GM03348 (cell line): Measurements from ENCODE around the gene PLCB1.

Experiments
- DNase-seq: peaks from one replicate; pipeline ENCODE4 v3.0.0; 2012; ENCODE audit warnings: low spot score

Gene PLCB1

GRCh38 chr20:8507231-8507630, 375.2 kb downstream of the PLCB1 start:
- no peak for DNase-seq

DNA sequence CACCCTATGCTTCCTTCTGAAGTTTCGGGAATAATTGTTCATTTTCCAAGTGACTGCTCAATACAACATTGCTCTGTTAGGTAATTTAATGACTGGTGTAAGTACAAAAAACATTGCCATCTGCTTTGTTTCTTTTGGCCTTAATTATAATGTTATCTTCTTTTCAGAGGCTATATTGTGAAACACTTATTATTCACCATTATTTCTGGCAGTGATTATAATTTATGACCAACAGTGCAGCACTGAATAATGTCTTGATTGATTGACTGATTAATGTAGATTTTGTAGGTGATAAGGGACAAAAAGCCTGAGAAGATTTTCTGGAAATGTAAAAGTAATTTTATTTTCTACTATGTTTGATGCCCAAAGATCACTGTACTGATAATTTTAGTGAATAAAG, 377.7 kb downstream of the PLCB1 start:
- DNase-seq, result no peak

- no peak for DNase-seq
These were observed 378.7 kb downstream of the PLCB1 start for GRCh38 chr20:8510808-8511207.

GRCh38 chr20:8512003-8512402, 379.9 kb downstream of the PLCB1 start:
- no peak for DNase-seq

DNA sequence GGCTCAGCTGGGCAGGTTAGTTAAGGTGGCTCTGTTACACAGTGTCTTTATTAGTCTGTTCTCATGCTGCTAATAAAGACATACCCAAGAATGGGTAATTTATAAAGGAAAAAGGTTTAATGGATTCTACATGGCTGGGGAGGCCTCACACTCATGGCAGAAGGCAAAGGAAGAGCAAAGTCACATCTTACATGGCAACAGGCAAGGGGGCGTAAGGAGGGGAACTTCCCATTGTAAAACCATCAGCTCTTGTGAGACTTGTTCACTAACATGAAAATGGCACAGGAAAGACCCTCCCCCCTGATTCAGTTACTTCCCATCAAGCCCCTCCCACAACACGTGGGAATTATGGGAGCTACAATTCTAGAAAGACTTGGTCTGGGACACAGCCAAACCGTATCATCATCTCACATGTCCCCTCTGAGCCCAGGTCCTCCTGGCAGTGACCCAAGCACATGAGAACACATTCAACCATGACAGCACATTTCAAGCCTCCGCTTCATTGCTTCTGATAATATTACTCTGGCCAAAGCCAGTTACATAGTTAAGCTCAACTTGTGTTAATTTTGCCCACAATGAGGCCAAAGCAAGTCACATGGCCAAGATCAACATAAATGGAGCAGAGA, 383.9 kb downstream of the PLCB1 start:
- no peak for DNase-seq

DNA sequence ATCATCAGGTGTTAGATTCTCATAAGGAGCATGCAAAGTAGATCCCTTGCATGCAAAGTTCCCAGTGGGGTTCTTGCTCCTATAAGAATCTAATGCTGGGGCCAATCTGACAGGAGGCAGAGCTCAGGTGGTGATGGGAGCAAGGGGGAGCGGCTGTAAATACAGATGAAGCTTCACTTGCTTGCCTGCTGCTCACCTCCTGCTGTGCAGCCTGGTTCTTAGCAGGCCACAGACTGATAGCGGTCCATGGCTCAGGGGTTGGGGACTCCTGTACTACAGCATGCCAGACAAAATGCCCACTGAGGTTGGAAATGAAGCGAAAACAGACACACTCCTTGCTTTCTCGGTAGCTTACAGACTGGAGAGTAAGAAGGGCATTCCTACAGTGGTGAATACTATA, 386.8 kb downstream of the PLCB1 start:
- no peak for DNase-seq

- DNase-seq, result no peak
These were observed 387.8 kb downstream of the PLCB1 start for GRCh38 chr20:8519887-8520286.

DNA sequence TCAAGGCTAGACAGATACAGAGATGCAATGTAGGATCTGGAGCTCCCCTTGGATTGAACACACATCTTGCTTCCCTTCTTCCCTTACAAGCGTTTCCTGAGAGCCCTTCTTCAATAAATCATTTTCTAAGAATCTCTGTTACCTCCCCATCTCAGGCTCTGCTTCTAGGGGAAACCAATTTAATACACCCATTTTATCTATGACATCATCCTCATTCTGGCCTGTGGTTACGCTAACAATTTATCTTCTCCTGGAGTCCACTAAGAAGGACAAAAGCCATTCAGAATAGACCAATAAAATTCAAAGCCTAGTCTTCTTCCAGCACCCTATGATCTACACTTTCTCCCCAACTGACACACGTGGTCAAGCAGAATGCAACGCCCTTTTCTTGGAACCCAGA, 390.1 kb downstream of the PLCB1 start:
- no peak for DNase-seq

DNA sequence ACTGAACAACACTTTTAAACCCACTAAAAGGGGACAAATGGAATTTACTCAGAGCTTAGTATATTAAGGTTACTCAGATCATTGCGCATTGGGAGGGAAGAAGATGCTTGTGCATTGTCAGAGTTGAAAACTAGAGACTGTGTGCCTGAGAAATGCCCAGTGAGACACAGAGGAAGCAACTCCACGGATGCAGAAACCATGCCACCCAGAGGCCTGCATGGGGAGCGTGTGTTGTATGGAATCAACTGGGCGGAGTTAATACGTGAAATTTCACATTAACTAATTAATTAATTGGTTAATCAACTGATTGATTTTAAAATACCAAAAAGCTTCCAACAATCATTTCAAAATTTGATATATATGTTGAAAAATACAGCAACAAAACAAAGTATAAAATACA, 391.6 kb downstream of the PLCB1 start:
- no peak for DNase-seq

DNA sequence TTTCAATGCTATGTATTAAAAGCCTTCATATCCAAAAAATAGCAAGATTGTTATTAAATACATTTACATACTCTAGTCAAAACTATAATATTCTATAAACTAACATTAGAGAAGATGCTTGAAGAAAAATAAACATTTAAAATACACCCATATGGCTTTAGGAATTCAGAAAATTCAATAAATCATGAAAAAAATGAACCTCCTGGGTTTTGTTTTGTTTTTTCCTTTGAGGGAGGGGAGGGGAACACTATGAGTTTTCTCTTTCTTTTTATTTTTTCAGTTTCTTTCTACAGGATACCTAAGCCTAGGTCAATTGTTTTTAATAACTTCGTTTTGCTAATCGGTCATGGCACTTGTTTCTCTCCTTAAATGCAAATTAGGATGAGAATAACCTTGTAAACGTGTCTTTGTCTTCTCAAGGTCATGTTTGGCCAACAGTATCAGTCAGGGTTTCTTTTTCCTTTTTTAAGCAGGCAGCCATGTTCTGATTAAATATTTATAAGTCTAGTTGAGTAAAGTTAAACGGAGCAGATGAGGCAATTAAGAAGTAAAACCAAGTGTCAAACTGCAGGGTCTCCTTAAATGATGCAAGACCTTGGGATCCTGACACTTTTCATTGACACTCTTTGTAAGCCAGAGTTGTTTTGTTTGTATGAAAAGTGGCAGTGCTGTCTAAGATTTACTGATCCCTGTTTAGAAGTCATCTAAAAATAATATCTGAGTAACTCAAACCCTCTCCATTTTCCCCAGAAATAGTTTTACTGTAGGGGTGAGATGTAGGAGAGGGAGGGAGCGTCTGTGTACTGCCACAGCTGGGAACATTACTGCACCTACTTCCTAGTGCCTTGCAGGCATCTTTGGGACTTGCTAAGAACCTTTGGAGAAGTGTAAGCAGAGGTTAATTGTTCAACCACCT, 392.3 kb downstream of the PLCB1 start:
- DNase-seq, result no peak

- DNase-seq, result no peak
These were observed 392.9 kb downstream of the PLCB1 start for GRCh38 chr20:8525017-8525343.

DNA sequence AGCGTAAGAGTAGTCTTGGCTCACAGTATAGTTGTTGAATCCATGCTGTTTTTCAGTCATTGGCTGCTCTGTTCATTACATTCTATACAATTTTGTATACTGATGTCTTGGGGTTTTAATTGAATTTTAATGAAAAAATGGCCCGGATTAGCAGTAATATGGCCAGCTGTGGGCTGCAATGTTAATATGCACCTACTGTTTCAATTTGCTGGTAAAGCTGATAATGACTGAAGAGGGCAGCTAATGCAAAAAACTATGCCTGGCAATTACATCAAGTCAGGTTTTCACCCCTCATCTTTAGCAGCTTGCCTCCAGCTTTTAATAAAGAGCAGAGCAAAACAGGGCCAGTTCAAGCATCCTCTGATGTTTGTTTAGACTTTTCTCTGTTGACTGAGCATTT, 394.5 kb downstream of the PLCB1 start:
- no peak for DNase-seq

DNA sequence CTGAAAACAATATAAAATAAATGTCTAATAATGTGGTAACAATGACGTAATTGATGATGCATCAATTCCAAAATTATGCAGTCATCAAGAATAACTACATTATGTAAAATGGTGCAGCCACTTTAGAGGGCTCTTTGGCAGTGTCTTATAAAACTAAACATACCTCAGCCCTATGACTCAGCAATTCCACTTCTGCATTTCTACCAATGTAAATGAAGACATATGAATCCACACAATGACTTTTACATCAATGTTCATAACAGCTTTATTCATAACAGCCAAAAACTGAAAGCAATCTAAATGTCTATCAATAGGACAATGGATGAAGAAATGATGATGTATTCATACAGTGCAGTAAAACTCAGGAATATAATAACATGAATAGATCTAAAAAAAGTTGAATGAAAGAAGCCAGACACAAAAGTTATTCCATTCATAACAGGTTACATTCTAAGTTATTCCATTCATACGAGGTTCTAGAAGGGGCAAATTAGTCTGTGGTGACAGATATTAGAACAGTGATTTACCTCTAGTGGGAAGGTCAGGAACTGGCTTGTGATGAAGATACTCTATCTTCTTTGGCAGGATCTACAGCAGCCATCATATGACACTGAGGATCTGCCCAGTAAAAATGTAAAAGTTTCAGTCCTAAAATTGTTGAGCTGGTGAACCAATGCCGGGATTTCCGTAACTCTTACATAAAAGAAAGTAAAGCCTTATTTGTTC, 396.1 kb downstream of the PLCB1 start:
- DNase-seq, result no peak

- DNase-seq, result no peak
These were observed 398.0 kb downstream of the PLCB1 start for GRCh38 chr20:8530022-8530421.

- no peak for DNase-seq
These were observed 400.1 kb downstream of the PLCB1 start for GRCh38 chr20:8532169-8532568.

GRCh38 chr20:8534368-8535160, 402.5 kb downstream of the PLCB1 start:
- no peak for DNase-seq

DNA sequence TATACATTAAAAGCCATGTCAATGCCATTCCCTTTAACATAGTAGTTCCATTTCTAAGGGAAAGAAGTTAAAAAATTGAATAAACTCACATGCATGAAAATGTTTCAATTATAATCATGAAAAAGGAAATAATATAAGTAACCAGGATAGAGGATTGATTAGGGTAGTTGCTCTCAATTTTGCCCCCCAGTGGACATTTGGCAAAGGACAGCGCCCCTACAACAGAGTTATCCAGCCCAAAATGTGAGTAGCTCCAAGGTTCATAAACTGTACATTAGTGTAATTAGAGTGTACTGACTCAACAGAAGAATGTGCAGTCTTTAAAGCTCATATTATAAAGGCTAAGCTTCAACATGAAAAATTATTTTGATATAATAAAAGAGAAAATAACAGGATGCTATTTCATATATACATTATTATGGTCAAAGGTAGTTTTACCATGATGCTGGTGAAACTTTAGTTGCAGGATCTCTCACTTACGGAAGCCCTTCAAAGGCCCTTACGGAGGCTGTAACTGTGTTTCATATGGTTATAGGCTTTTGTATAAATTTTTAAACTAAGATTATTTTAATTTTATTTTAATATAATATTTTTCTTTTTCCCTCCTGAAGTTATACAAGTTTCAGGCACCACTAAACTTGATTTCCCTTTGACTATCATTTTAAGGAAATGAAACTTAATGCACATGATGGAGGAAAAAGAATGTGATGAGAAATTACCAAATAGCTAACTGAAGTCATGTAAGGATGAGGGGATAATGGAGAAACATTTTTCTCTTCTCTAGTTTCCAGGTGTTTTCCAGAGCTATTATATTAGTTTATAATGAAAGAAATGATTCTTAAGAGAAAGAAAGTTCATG, 403.6 kb downstream of the PLCB1 start:
- peak; percentile 51 for DNase-seq

GRCh38 chr20:8536262-8536618, 404.2 kb downstream of the PLCB1 start:
- no peak for DNase-seq

- no peak for DNase-seq
These were observed 408.4 kb downstream of the PLCB1 start for GRCh38 chr20:8540466-8540865.

- no peak for DNase-seq
These were observed 410.0 kb downstream of the PLCB1 start for GRCh38 chr20:8542110-8542486.

- peak; percentile 43 for DNase-seq
These were observed 413.1 kb downstream of the PLCB1 start for GRCh38 chr20:8545212-8545611.
